ENCODE measurements around the gene OR10Z1.

DNA sequence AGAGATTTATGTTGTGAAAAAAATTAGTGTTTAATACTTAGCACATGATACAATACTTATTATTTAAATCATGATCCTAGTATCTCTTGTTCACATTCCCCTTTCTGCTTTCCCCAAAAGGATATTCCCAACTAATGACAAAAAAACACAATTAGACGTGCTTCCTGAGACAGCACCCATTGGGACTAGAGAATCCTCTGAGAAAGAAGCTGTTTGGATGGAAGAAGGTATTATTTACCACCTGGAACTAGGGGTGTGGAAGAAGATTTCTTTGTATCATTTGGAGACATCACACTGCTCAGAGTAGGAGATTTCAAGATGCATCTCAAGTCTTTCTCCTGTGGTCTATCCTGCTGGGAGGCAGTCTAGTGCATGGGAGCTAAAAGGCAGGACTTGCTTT is at the start of gene OR10Z1:
- TF ChIP-seq CTCF (IDR thresholded peaks at IDR 0.05) (no peak), CREB1 (CRISPR knock-in tag; IDR thresholded peaks at IDR 0.05) (no peak)
- TF ChIP-seq, protein P1, sequence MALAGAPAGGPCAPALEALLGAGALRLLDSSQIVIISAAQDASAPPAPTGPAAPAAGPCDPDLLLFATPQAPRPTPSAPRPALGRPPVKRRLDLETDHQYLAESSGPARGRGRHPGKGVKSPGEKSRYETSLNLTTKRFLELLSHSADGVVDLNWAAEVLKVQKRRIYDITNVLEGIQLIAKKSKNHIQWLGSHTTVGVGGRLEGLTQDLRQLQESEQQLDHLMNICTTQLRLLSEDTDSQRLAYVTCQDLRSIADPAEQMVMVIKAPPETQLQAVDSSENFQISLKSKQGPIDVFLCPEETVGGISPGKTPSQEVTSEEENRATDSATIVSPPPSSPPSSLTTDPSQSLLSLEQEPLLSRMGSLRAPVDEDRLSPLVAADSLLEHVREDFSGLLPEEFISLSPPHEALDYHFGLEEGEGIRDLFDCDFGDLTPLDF (CRISPR knock-in tag; IDR thresholded peaks at IDR 0.05), result no peak
